ENCODE measurements around the gene ELAVL3. TPM values are rescaled to one million over a fixed set of nuclear protein-coding genes. Genes with fewer than 3 reads are reported as not detected.

Gene ELAVL3
- total RNA-seq, 1 experiment from 2014 or later = 1.2 TPM

DNA sequence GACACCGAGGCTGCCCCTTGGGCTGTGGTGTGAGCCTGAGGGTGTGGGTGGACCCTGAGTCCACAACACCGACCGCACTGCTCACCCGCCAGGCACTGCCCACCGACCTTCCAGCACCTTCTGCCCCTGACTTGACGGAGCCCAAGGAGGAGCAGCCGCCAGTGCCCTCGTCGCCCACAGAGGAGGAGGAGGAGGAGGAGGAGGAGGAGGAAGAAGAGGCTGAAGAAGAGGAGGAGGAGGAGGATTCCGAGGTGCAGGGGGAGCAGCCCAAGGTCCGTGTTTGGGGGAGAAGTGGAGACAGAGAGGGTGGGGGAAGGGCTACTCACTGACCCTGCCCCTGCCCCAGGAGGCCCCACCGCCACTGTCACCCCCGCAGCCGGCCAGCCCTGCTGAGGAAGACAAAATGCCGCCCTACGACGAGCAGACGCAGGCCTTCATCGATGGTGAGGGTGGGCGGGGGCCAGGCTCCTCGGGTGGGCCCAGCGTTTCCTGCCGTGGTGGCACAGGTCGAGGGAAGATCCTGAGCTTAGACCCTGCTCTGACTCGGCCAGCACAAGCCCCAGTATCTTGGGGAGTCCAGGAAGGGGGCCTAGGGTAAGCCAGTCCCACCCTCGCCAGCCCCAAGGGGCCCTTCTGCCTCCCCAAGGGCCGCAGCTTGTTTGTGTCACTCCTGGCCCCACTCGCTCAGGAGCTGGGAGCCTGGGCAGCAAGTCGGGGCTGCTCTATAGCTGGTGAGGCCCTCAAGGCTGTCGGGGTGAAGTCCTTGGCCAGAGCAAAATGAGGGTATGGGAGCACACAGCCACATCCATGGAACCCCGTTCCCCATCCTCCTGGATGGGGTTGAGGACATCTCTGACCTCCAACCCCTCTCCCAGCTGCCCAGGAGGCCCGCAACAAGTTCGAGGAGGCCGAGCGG lies 33.2 kb downstream of the ELAVL3 start:
- Histone ChIP-seq H4K20me1 (ENCODE audit: control insufficient read depth, insufficient read depth, insufficient read length) (no peaks in the 10 kb centered on the region), H3K79me1 (ENCODE audit: insufficient read depth, low read depth, low read length, poor library complexity, severe bottlenecking) (no peaks in the 10 kb centered on the region), H3K23ac (ENCODE audit: insufficient read length, low read depth, low read length) (no peak overlapping the region), H3K4me2 (ENCODE audit: insufficient read depth, insufficient read length, low read length) (no peak overlapping the region), H2BK12ac (ENCODE audit: insufficient read length, low read depth, low read length) (no peak overlapping the region), H3K9me3 (ENCODE audit: control insufficient read depth, low read depth, low read length) (no peaks in the 10 kb centered on the region), H3K56ac (ENCODE audit: insufficient read length, low read depth, low read length) (no peak overlapping the region), H2BK120ac (ENCODE audit: low read depth, low read length, poor library complexity, severe bottlenecking) (no peak overlapping the region), H3K27ac (ENCODE audit: insufficient read length, low read depth, low read length) (no peak overlapping the region), H3K4me1 (ENCODE audit: insufficient read depth, low read length) (no peaks in the 10 kb centered on the region), H3K23me2 (ENCODE audit: insufficient read length, low read depth, low read length, poor library complexity, severe bottlenecking) (no peaks in the 10 kb centered on the region), H3K4ac (ENCODE audit: low read depth, low read length) (no peak overlapping the region), H3K18ac (ENCODE audit: insufficient read length, low read depth, low read length) (no peak overlapping the region), H3K27me3 (ENCODE audit: insufficient read depth, low read length) (no peaks in the 10 kb centered on the region), H4K8ac (replicated peaks; ENCODE audit: insufficient read length, low read depth, low read length) (no peak overlapping the region), H3K14ac (ENCODE audit: insufficient read depth, low read length) (no peak overlapping the region), H2AFZ (ENCODE audit: low read length) (no peak overlapping the region), H2BK15ac (ENCODE audit: low read depth, low read length) (no peak overlapping the region), H2BK5ac (ENCODE audit: insufficient read length, low read length) (no peak overlapping the region), H3T11ph (ENCODE audit: low read length) (no peak overlapping the region), H3K79me2 (ENCODE audit: insufficient read depth, low read length) (no peaks in the 10 kb centered on the region), H4K91ac (ENCODE audit: insufficient read length, low read depth, low read length) (no peak overlapping the region), H2AK5ac (ENCODE audit: insufficient read length, low read length) (no peak overlapping the region), H3K9ac (ENCODE audit: extremely low read depth, insufficient read length, low read length) (no peak overlapping the region), H4K5ac (ENCODE audit: insufficient read length, low read depth, low read length) (no peak overlapping the region), H2BK20ac (ENCODE audit: low read depth, low read length, poor library complexity, severe bottlenecking) (no peak overlapping the region)
- no peak overlapping the region for H3K4me3 Mint-ChIP-seq
- TF ChIP-seq, protein P1, sequence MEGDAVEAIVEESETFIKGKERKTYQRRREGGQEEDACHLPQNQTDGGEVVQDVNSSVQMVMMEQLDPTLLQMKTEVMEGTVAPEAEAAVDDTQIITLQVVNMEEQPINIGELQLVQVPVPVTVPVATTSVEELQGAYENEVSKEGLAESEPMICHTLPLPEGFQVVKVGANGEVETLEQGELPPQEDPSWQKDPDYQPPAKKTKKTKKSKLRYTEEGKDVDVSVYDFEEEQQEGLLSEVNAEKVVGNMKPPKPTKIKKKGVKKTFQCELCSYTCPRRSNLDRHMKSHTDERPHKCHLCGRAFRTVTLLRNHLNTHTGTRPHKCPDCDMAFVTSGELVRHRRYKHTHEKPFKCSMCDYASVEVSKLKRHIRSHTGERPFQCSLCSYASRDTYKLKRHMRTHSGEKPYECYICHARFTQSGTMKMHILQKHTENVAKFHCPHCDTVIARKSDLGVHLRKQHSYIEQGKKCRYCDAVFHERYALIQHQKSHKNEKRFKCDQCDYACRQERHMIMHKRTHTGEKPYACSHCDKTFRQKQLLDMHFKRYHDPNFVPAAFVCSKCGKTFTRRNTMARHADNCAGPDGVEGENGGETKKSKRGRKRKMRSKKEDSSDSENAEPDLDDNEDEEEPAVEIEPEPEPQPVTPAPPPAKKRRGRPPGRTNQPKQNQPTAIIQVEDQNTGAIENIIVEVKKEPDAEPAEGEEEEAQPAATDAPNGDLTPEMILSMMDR (conservative IDR thresholded peaks at IDR 0.05) = no peak
- no peak overlapping the region for H3K27ac Mint-ChIP-seq
- H3K36me3 Mint-ChIP-seq (ENCODE audit: insufficient read depth in 1 of 3, low read depth in 3 of 3) = peaks cover 9 to 54% (median 52%) of the 10 kb centered on the region in 3 experiments; a peak in 6 of 7 replicates
- no peaks in the 10 kb centered on the region; a peak in 1 of 5 replicates for H3K9me3 Mint-ChIP-seq
- peaks cover 9 to 18% of the 10 kb centered on the region in 2 experiments for H3K4me1 Mint-ChIP-seq
- WGBS (ENCODE audit: extremely low coverage, insufficient read length, low lambda C conversion rate) = no CpG with 5 or more reads among the region's 35 CpGs
- no peak for DNase-seq
- H3K27me3 Mint-ChIP-seq (ENCODE audit: low read depth) = no peaks in the 10 kb centered on the region
